Neutrophil (primary cell): ENCODE data around the gene PTPRN2.

Source experiments
- H3K27ac ChIP-seq: fragments of 200-600 bp; sonication (generic); 2 replicates; pipeline ENCODE4 v1.5.1; 2016; ENCODE audit warnings: mild to moderate bottlenecking, moderate library complexity
- H3K27me3 ChIP-seq: fragments of 200-600 bp; sonication (generic); 2 replicates; pipeline ENCODE4 v1.6.0; 2016; ENCODE audit warnings: mild to moderate bottlenecking
- H3K36me3 ChIP-seq: fragments of 200-600 bp; sonication (generic); 2 replicates; pipeline ENCODE4 v1.5.1; 2017
- H3K4me1 ChIP-seq, 2 experiments: fragments of 200-600 bp in 1 of 2; sonication (generic) in 1 of 2; 1 replicate in 1 of 2; 2 replicates in 1 of 2; pipeline versions ENCODE4 v1.5.1 to v1.6.1; 2013 to 2016; ENCODE audit warnings: low read depth in 1 of 2, low read length in 1 of 2, mild to moderate bottlenecking in 1 of 2, moderate library complexity in 1 of 2; ENCODE audit not compliant: control insufficient read depth in 1 of 2, insufficient read depth in 1 of 2
- H3K4me3 ChIP-seq, 2 experiments: fragments of 200-600 bp in 1 of 2; sonication (generic) in 1 of 2; 1 replicate in 1 of 2; 2 replicates in 1 of 2; pipeline ENCODE4 v1.5.1; 2013 to 2016; ENCODE audit warnings: low read depth in 1 of 2, low read length in 1 of 2, mild to moderate bottlenecking in 1 of 2, moderate library complexity in 1 of 2
- H3K9me3 ChIP-seq: fragments of 200-600 bp; sonication (generic); 2 replicates; pipeline ENCODE4 v1.5.1; 2016
- TF ChIP-seq, protein P1 (sequence below): fragments of 200-600 bp; sonication (generic); IDR thresholded peaks from 2 replicates; pipeline ENCODE4 v1.5.1; 2016; ENCODE audit warnings: antibody characterized with exemption

The PTPRN2 gene

DNA sequence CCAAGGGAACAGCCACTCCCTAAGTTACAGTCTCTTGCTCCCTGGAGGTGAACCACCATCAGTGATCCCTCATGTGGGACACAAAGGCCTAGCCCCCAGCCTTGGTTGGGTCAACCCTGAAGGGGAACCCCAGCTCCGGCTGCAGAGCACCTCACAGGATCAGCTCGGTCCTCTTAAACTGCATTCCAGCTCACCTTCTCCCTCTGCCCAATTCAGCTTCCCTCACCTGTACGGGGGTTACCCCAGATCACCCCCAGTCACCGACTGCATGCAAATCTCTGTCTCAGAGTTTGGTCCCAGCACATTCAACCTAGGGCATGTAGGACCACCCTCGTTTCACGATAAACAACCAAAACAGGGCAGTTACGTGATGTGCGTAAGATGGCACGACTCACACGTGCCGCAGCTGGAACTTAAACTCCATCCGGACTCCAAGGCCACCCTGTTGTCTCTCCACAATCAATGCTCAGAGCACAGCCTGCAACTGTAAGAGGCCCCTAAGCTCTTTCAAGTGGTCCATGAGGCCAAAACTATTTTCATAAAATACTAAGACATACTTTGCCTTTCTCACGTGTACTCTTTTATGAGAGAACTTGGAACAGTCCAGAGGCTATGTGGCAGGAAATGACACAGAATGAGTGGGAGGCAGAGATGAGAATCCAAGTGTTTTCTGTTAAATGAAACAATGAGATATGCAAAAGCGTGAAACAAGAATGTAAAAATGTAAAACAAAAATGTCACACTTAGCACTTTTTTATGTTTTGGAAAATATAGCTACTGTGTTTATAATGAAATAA is 285.2 kb downstream of the PTPRN2 start:
- H3K4me3 ChIP-seq, result no peak overlapping the region
- no peaks in the 10 kb centered on the region for H3K27me3 ChIP-seq
- no peak overlapping the region for H3K27ac ChIP-seq
- H3K9me3 ChIP-seq, result peaks cover 3% of the 10 kb centered on the region
- TF ChIP-seq, protein P1, sequence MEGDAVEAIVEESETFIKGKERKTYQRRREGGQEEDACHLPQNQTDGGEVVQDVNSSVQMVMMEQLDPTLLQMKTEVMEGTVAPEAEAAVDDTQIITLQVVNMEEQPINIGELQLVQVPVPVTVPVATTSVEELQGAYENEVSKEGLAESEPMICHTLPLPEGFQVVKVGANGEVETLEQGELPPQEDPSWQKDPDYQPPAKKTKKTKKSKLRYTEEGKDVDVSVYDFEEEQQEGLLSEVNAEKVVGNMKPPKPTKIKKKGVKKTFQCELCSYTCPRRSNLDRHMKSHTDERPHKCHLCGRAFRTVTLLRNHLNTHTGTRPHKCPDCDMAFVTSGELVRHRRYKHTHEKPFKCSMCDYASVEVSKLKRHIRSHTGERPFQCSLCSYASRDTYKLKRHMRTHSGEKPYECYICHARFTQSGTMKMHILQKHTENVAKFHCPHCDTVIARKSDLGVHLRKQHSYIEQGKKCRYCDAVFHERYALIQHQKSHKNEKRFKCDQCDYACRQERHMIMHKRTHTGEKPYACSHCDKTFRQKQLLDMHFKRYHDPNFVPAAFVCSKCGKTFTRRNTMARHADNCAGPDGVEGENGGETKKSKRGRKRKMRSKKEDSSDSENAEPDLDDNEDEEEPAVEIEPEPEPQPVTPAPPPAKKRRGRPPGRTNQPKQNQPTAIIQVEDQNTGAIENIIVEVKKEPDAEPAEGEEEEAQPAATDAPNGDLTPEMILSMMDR, result no peak
- no peaks in the 10 kb centered on the region for H3K36me3 ChIP-seq
- H3K4me1 ChIP-seq, result no peaks in the 10 kb centered on the region

DNA sequence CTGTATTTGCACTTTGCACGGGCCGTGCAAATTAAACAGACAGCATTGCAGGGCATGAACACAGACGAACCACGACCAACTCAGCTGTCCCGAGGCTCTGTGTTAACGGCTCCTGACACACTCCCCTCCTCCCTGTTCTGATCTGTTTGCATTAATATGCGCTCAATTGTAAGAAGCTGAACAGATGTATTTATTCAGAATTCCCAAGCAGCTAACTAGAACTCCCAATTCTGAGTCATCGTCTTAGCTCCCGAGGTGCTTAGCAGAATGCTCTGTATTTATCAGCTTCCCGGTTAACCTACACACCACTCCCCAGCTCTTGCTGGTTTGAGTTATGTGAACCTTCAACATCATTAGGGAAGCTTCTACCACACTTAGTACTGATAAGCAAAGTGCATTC is 286.4 kb downstream of the PTPRN2 start:
- Histone ChIP-seq H3K27ac (no peak overlapping the region), H3K9me3 (peaks cover 3% of the 10 kb centered on the region), H3K27me3 (no peaks in the 10 kb centered on the region), H3K4me1 (no peaks in the 10 kb centered on the region), H3K4me3 (no peak overlapping the region), H3K36me3 (no peaks in the 10 kb centered on the region)
- TF ChIP-seq, protein P1, result no peak

DNA sequence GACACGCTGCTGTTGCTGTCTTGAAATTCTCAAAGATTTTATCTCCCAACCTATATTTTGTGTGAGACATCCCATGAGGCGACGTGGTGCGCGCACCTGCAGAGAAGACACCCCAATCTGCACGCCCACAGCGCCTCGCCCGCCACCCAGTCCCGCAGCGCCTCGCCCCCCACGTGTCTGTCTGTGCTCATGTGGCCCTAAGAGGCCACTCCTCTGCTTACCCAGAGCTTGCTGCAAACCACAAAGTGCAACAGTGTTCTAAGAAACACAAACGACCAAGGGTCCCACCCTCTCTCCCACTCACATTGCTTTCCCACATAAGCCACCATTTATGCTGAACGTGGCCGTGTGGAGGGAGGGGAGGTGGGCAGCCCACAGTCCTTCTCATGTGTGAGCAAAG is 287.2 kb downstream of the PTPRN2 start:
- Histone ChIP-seq H3K4me3 (no peak overlapping the region), H3K4me1 (no peaks in the 10 kb centered on the region), H3K27me3 (no peaks in the 10 kb centered on the region), H3K9me3 (peaks cover 3% of the 10 kb centered on the region), H3K27ac (no peak overlapping the region), H3K36me3 (no peaks in the 10 kb centered on the region)
- TF ChIP-seq, protein P1, result no peak

DNA sequence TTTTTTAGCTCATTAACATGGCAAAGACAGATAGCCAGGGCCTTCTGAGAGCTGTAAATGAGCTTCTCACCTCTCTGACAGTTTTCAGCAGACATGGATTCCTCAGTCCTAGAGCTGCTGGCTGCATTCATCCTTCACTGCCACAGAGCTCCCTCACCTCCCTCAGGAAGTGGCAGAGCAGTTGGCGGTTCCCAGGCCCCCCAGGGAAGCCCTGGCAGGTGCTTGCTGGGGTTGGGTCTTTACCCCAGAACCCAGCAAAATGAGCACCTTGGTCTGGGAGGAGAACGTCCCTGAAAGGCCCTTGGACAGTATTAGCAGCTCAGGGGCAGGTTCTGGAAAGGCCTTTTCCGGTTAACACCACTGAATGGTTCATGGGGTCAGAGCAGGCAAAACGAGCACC is 288.0 kb downstream of the PTPRN2 start:
- TF ChIP-seq, protein P1, result no peak
- no peaks in the 10 kb centered on the region for H3K36me3 ChIP-seq
- no peak overlapping the region for H3K27ac ChIP-seq
- no peaks in the 10 kb centered on the region for H3K27me3 ChIP-seq
- H3K9me3 ChIP-seq, result peaks cover 3% of the 10 kb centered on the region
- no peaks in the 10 kb centered on the region for H3K4me1 ChIP-seq
- H3K4me3 ChIP-seq, result no peak overlapping the region

DNA sequence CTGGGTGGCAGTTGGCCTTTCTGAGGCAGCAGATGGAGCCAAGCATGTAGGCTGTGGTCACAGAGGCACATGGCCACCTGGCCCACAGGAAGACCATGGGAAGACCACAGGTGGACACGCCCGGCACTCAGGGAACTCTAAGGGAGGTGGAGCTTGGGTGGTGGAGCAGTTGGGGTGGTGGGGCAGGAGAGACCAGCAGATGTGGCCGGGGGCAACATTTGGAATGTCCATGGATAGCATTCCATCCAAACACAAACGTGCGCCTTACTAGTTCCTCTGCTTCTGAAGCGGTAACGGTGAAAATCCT is 290.9 kb downstream of the PTPRN2 start:
- TF ChIP-seq, protein P1, result no peak

More for the DNA sequence above, 290.9 kb downstream of the PTPRN2 start:
- Histone ChIP-seq H3K27me3 (no peaks in the 10 kb centered on the region), H3K4me1 (no peaks in the 10 kb centered on the region), H3K4me3 (no peak overlapping the region), H3K9me3 (no peaks in the 10 kb centered on the region), H3K36me3 (no peaks in the 10 kb centered on the region), H3K27ac (no peak overlapping the region)
